Putamen (tissue), 1 donor: ENCODE measurements around the gene RBP7.

Experiments
- DNase-seq: peaks from one replicate; pipeline ENCODE4 v3.0.0-alpha.2; 2016; ENCODE audit warnings: low spot score

RBP7 gene

GRCh38 chr1:10031461-10031860 lies 34.4 kb downstream of the RBP7 start:
- no peak for DNase-seq

- peak; percentile 99 for DNase-seq
Observed at GRCh38 chr1:10032590-10033358, 35.7 kb downstream of the RBP7 start, which contains the start of gene UBE4B. UBE4B (plus strand) TSS chr1:10032958; CDS start chr1:10033671, 713 bp downstream.

GRCh38 chr1:10033359-10033845 lies 36.4 kb downstream of the RBP7 start:
- DNase-seq: no peak

GRCh38 chr1:10042746-10043145 lies 45.7 kb downstream of the RBP7 start:
- DNase-seq: no peak

- DNase-seq: no peak
Observed at GRCh38 chr1:10045480-10046355, 48.7 kb downstream of the RBP7 start.

- no peak for DNase-seq
Observed at GRCh38 chr1:10046356-10047085, 49.5 kb downstream of the RBP7 start.

- no peak for DNase-seq
Observed at GRCh38 chr1:10048601-10049000, 51.6 kb downstream of the RBP7 start.

- DNase-seq: no peak
Observed at GRCh38 chr1:10050611-10051010, 53.6 kb downstream of the RBP7 start.

GRCh38 chr1:10051656-10052055 lies 54.6 kb downstream of the RBP7 start:
- no peak for DNase-seq

- no peak for DNase-seq
Observed at GRCh38 chr1:10052347-10052746, 55.3 kb downstream of the RBP7 start.

GRCh38 chr1:10054465-10054864 lies 57.4 kb downstream of the RBP7 start:
- DNase-seq: peak; percentile 76

GRCh38 chr1:10056599-10056987 lies 59.6 kb downstream of the RBP7 start:
- no peak for DNase-seq

- DNase-seq: no peak
Observed at GRCh38 chr1:10057343-10057742, 60.3 kb downstream of the RBP7 start.

- DNase-seq: no peak
Observed at GRCh38 chr1:10057796-10058195, 60.8 kb downstream of the RBP7 start.

GRCh38 chr1:10059342-10059718 lies 62.3 kb downstream of the RBP7 start:
- DNase-seq: no peak

- no peak for DNase-seq
Observed at GRCh38 chr1:10060311-10061100, 63.5 kb downstream of the RBP7 start.

GRCh38 chr1:10061276-10061675 lies 64.2 kb downstream of the RBP7 start:
- no peak for DNase-seq

GRCh38 chr1:10063878-10064277 lies 66.8 kb downstream of the RBP7 start:
- no peak for DNase-seq

- DNase-seq: no peak
Observed at GRCh38 chr1:10064416-10065343, 67.7 kb downstream of the RBP7 start.

- DNase-seq: no peak
Observed at GRCh38 chr1:10065344-10065685, 68.3 kb downstream of the RBP7 start.
